Gastroesophageal sphincter (tissue), 3 donors: ENCODE measurements around the gene KISS1R.

ENCODE experiments used
- CTCF ChIP-seq, 4 experiments: fragments of 200-600 bp in 2 of 4; fragments of 450-650 bp in 2 of 4; sonication (generic) in 1 of 4; IDR thresholded peaks; one replicate each; pipeline ENCODE4 v1.5.1; 2017 to 2019; ENCODE audit warnings: antibody characterized with exemption in 4 of 4, mild to moderate bottlenecking in 2 of 4, moderate library complexity in 2 of 4
- POLR2A ChIP-seq, 2 donors: fragments of 450-650 bp; IDR thresholded peaks; one replicate each; pipeline ENCODE4 v1.6.1; 2017; ENCODE audit warnings: antibody characterized with exemption in 2 of 2, mild to moderate bottlenecking in 2 of 2, moderate library complexity in 1 of 2

GRCh38 chr19:881385-882071, 35.6 kb upstream of the KISS1R start:
- TF ChIP-seq POLR2A (IDR thresholded peaks at IDR 0.05) (no peak), CTCF (IDR thresholded peaks at IDR 0.05) (no peak)
